H9 (cell line): Measurements from ENCODE around the gene MAPKAP1. TPM values are rescaled to one million over a fixed set of nuclear protein-coding genes. Genes with fewer than 3 reads are reported as not detected.

Experiments
- DNase-seq: peaks from one replicate; pipeline ENCODE4 v3.0.0-alpha.2; 2017
- H2AFZ ChIP-seq: one replicate; pipeline ENCODE4 v1.6.1; 2013; ENCODE audit warnings: mild to moderate bottlenecking, low read length, control low read depth, moderate library complexity
- H2AK5ac ChIP-seq: 2 replicates; pipeline ENCODE4 v1.6.1; 2013; ENCODE audit warnings: low read length, control low read depth, mixed read lengths; ENCODE audit not compliant: insufficient read length
- H2BK120ac ChIP-seq: one replicate; pipeline ENCODE4 v1.6.1; 2013; ENCODE audit warnings: low read depth, mild to moderate bottlenecking, low read length, control low read depth, inconsistent platforms; ENCODE audit not compliant: poor library complexity, severe bottlenecking
- H2BK12ac ChIP-seq: 2 replicates; pipeline ENCODE4 v1.6.1; 2013; ENCODE audit warnings: low read length, control low read depth, mixed read lengths, low read depth; ENCODE audit not compliant: insufficient read length
- H2BK15ac ChIP-seq: 2 replicates; pipeline ENCODE4 v1.6.1; 2013; ENCODE audit warnings: low read depth, low read length, control low read depth
- H2BK20ac ChIP-seq: one replicate; pipeline ENCODE4 v1.6.1; 2013; ENCODE audit warnings: low read depth, mild to moderate bottlenecking, low read length, control low read depth, inconsistent platforms; ENCODE audit not compliant: poor library complexity, severe bottlenecking
- H2BK5ac ChIP-seq: 2 replicates; pipeline ENCODE4 v1.6.1; 2013; ENCODE audit warnings: low read length, control low read depth, mixed read lengths; ENCODE audit not compliant: insufficient read length
- H3K14ac ChIP-seq: 2 replicates; pipeline ENCODE4 v1.6.1; 2013; ENCODE audit warnings: low read length, control low read depth; ENCODE audit not compliant: insufficient read depth
- H3K18ac ChIP-seq: 2 replicates; pipeline ENCODE4 v1.6.1; 2013; ENCODE audit warnings: low read depth, mild to moderate bottlenecking, mixed read lengths, low read length, control low read depth; ENCODE audit not compliant: insufficient read length
- H3K23ac ChIP-seq: 2 replicates; pipeline ENCODE4 v1.6.1; 2013; ENCODE audit warnings: low read length, control low read depth, mixed read lengths, low read depth; ENCODE audit not compliant: insufficient read length
- H3K23me2 ChIP-seq: 2 replicates; pipeline ENCODE4 v1.6.1; 2013; ENCODE audit warnings: low read depth, mild to moderate bottlenecking, mixed read lengths, low read length, control low read depth; ENCODE audit not compliant: insufficient read length, poor library complexity, severe bottlenecking
- H3K27ac ChIP-seq: 2 replicates; pipeline ENCODE4 v1.5.1; 2013; ENCODE audit warnings: low read length, control low read depth, mixed read lengths, low read depth; ENCODE audit not compliant: insufficient read length
- H3K27me3 ChIP-seq: 2 replicates; pipeline ENCODE4 v1.6.1; 2013; ENCODE audit warnings: low read length, control low read depth, inconsistent platforms; ENCODE audit not compliant: insufficient read depth
- H3K4ac ChIP-seq: 2 replicates; pipeline ENCODE4 v1.6.1; 2013; ENCODE audit warnings: low read depth, mild to moderate bottlenecking, control low read depth, inconsistent platforms, low read length, moderate library complexity
- H3K4me1 ChIP-seq: 2 replicates; pipeline ENCODE4 v1.6.1; 2013; ENCODE audit warnings: low read length, control low read depth, inconsistent platforms; ENCODE audit not compliant: insufficient read depth
- H3K4me2 ChIP-seq: 2 replicates; pipeline ENCODE4 v1.6.1; 2013; ENCODE audit warnings: low read length, control low read depth, mixed read lengths; ENCODE audit not compliant: insufficient read length, insufficient read depth
- H3K56ac ChIP-seq: 2 replicates; pipeline ENCODE4 v1.6.1; 2013; ENCODE audit warnings: low read depth, mild to moderate bottlenecking, mixed read lengths, low read length, control low read depth; ENCODE audit not compliant: insufficient read length
- H3K79me1 ChIP-seq: 2 replicates; pipeline ENCODE4 v1.6.1; 2013; ENCODE audit warnings: low read depth, mild to moderate bottlenecking, moderate library complexity, low read length, control low read depth, inconsistent platforms; ENCODE audit not compliant: insufficient read depth, poor library complexity, severe bottlenecking
- H3K79me2 ChIP-seq: 2 replicates; pipeline ENCODE4 v1.6.1; 2013; ENCODE audit warnings: low read length, control low read depth, inconsistent platforms; ENCODE audit not compliant: insufficient read depth
- H3K9ac ChIP-seq: 2 replicates; pipeline ENCODE4 v1.6.1; 2013; ENCODE audit warnings: low read length, control low read depth, mixed read lengths; ENCODE audit not compliant: insufficient read length; ENCODE audit errors: extremely low read depth
- H3K9me3 ChIP-seq: one replicate; pipeline ENCODE4 v1.6.1; 2013; ENCODE audit warnings: low read depth, low read length, inconsistent platforms; ENCODE audit not compliant: control insufficient read depth
- H3T11ph ChIP-seq: one replicate; pipeline ENCODE4 v1.6.1; 2013; ENCODE audit warnings: mild to moderate bottlenecking, low read length, control low read depth, inconsistent platforms
- H4K20me1 ChIP-seq: one replicate; pipeline ENCODE4 v1.6.1; 2013; ENCODE audit not compliant: control insufficient read depth, insufficient read length, insufficient read depth
- H4K5ac ChIP-seq: 2 replicates; pipeline ENCODE4 v1.6.1; 2013; ENCODE audit warnings: low read depth, mild to moderate bottlenecking, mixed read lengths, low read length, control low read depth; ENCODE audit not compliant: insufficient read length
- H4K8ac ChIP-seq: replicated peaks from 2 replicates; pipeline ENCODE4 v1.6.1; 2013; ENCODE audit warnings: low read length, control low read depth, mixed read lengths, low read depth; ENCODE audit not compliant: insufficient read length
- H4K91ac ChIP-seq: 2 replicates; pipeline ENCODE4 v1.6.1; 2013; ENCODE audit warnings: low read depth, mild to moderate bottlenecking, moderate library complexity, mixed read lengths, low read length, control low read depth; ENCODE audit not compliant: insufficient read length
- H3K27ac Mint-ChIP-seq, 3 experiments: 2 replicates in 2 of 3; 3 replicates in 1 of 3; pipeline ENCODE4 v1.8.0; 2020 to 2021; ENCODE audit warnings: mixed read lengths in 3 of 3, mild to moderate bottlenecking in 1 of 3, moderate library complexity in 1 of 3
- H3K27me3 Mint-ChIP-seq: 2 replicates; pipeline ENCODE4 v1.8.0; 2021; ENCODE audit warnings: low read depth, mild to moderate bottlenecking, moderate library complexity, mixed read lengths
- H3K36me3 Mint-ChIP-seq, 3 experiments: 2 replicates in 2 of 3; 3 replicates in 1 of 3; pipeline ENCODE4 v1.8.0; 2020 to 2021; ENCODE audit warnings: low read depth in 3 of 3, mixed read lengths in 3 of 3; ENCODE audit not compliant: insufficient read depth in 1 of 3
- H3K4me1 Mint-ChIP-seq, 2 experiments: 2 replicates each; pipeline ENCODE4 v1.8.0; 2020; ENCODE audit warnings: mixed read lengths in 2 of 2
- H3K4me3 Mint-ChIP-seq, 2 experiments: 2 replicates in 1 of 2; 3 replicates in 1 of 2; pipeline ENCODE4 v1.8.0; 2020 to 2021; ENCODE audit warnings: mild to moderate bottlenecking in 2 of 2, mixed read lengths in 2 of 2, moderate library complexity in 1 of 2
- H3K9me3 Mint-ChIP-seq, 2 experiments: 2 replicates in 1 of 2; 3 replicates in 1 of 2; pipeline ENCODE4 v1.8.0; 2020; ENCODE audit warnings: mild to moderate bottlenecking in 2 of 2, mixed read lengths in 2 of 2, moderate library complexity in 1 of 2
- WGBS: extraction: QIAGEN DNeasy Blood & Tissue Kit; methylation state at CpG from one replicate; pipeline ENCODE4 v1.1.7; 2013; ENCODE audit warnings: missing lambda C conversion rate, low lambda C conversion rate, mixed read lengths; ENCODE audit not compliant: insufficient read length; ENCODE audit errors: extremely low coverage; 5-methylcytosine and 5-hydroxymethylcytosine counted together
- total RNA-seq: library from RNA; stranded (reverse); gene quantifications from 2 replicates; pipeline ENCODE4 v1.2.1, GENCODE V29; 2021
- TF ChIP-seq, protein P1 (sequence below): fragments of 200-600 bp; sonication (generic); conservative IDR thresholded peaks from 3 replicates; pipeline ENCODE4 v1.8.0; 2021; ENCODE audit warnings: antibody characterized with exemption, mild to moderate bottlenecking

MAPKAP1 gene
- total RNA-seq, 1 experiment from 2014 or later, result 97.0 TPM

DNA sequence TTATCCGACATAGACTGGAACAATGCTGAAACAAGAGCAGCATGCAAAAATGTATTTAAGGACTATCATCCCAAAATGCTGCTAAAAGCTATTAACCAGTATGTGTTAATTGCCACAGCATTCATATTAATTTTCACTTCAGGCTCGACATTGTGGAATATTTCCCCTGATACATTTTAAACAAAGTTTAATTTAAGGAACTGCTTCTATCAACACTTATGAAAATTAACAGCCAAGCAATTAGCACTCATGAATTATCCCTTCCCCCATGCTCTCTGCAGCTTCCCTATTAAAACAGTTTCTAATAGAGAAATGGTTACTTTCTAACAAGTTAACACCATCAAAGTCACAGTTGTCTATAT is 54.8 kb downstream of the MAPKAP1 start:
- Histone ChIP-seq H2BK5ac (no peak overlapping the region), H3K79me1 (peaks cover 3% of the 10 kb centered on the region), H3K9ac (no peak overlapping the region), H4K91ac (no peak overlapping the region), H2BK12ac (no peak overlapping the region), H3K4me2 (no peak overlapping the region), H3T11ph (no peak overlapping the region), H3K9me3 (no peaks in the 10 kb centered on the region), H3K14ac (no peak overlapping the region), H3K27me3 (no peaks in the 10 kb centered on the region), H3K4me1 (peaks cover 27% of the 10 kb centered on the region; the same call in 1 of the 2 replicates), H4K5ac (no peak overlapping the region), H3K4ac (no peak overlapping the region), H4K20me1 (no peaks in the 10 kb centered on the region), H2AFZ (no peak overlapping the region), H3K23ac (no peak overlapping the region), H3K79me2 (peaks cover 2% of the 10 kb centered on the region; the same call in 1 of the 2 replicates), H4K8ac (no peak overlapping the region), H2BK15ac (no peak overlapping the region), H3K18ac (no peak overlapping the region), H3K27ac (no peak overlapping the region), H3K23me2 (no peaks in the 10 kb centered on the region), H3K56ac (no peak overlapping the region), H2BK120ac (no peak overlapping the region), H2BK20ac (no peak overlapping the region), H2AK5ac (no peak overlapping the region)
- Mint-ChIP-seq H3K4me3 (no peak overlapping the region; a peak in 1 of 5 replicates), H3K27me3 (no peaks in the 10 kb centered on the region), H3K36me3 (no peaks in the 10 kb centered on the region; a peak in 1 of 7 replicates), H3K9me3 (no peaks in the 10 kb centered on the region), H3K27ac (peak overlapping the region; percentile 25 to 99 (median 55); a peak in 4 of 7 replicates), H3K4me1 (peaks cover 88 to 91% of the 10 kb centered on the region in 2 experiments)
- no CpG with 5 or more reads among the region's 2 CpGs for WGBS
- no peak for DNase-seq
- TF ChIP-seq, protein P1, sequence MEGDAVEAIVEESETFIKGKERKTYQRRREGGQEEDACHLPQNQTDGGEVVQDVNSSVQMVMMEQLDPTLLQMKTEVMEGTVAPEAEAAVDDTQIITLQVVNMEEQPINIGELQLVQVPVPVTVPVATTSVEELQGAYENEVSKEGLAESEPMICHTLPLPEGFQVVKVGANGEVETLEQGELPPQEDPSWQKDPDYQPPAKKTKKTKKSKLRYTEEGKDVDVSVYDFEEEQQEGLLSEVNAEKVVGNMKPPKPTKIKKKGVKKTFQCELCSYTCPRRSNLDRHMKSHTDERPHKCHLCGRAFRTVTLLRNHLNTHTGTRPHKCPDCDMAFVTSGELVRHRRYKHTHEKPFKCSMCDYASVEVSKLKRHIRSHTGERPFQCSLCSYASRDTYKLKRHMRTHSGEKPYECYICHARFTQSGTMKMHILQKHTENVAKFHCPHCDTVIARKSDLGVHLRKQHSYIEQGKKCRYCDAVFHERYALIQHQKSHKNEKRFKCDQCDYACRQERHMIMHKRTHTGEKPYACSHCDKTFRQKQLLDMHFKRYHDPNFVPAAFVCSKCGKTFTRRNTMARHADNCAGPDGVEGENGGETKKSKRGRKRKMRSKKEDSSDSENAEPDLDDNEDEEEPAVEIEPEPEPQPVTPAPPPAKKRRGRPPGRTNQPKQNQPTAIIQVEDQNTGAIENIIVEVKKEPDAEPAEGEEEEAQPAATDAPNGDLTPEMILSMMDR, result no peak
